Neural cell (in vitro differentiated cells): ENCODE results near the gene MYO7B. TPM values are rescaled to one million over a fixed set of nuclear protein-coding genes. Genes with fewer than 3 reads are reported as not detected.

Experiments used
- H2AFZ ChIP-seq: fragments of 200-600, 300-800 bp; sonication (generic), shearing (Covaris generic); 2 replicates; pipeline ENCODE4 v1.6.0; 2014; ENCODE audit warnings: low read depth, mild to moderate bottlenecking, antibody characterized with exemption, low read length, moderate library complexity
- H3F3A ChIP-seq: fragments of 200-600 bp; shearing (Covaris generic); 2 replicates; pipeline ENCODE4 v1.6.1; 2016; ENCODE audit warnings: mild to moderate bottlenecking, moderate library complexity, mixed read lengths, antibody characterized with exemption, low read length; ENCODE audit not compliant: insufficient read depth, poor library complexity, severe bottlenecking
- H3K27ac ChIP-seq: fragments of 200-600, 300-800 bp; sonication (generic), shearing (Covaris generic); 2 replicates; pipeline ENCODE4 v1.5.1; 2014; ENCODE audit warnings: mild to moderate bottlenecking, low read length, moderate library complexity
- H3K27me3 ChIP-seq: fragments of 300-800, 200-600 bp; sonication (generic), shearing (Covaris generic); 2 replicates; pipeline ENCODE4 v1.6.0; 2014; ENCODE audit warnings: mild to moderate bottlenecking, low read depth, low read length, moderate library complexity; ENCODE audit not compliant: insufficient read depth
- H3K36me3 ChIP-seq: fragments of 300-800, 200-600 bp; sonication (generic), shearing (Covaris generic); 2 replicates; pipeline ENCODE4 v1.5.1; 2014; ENCODE audit warnings: mild to moderate bottlenecking, antibody characterized with exemption, low read length, moderate library complexity; ENCODE audit not compliant: insufficient read depth
- H3K4me2 ChIP-seq: fragments of 300-800, 200-600 bp; sonication (generic), shearing (Covaris generic); 2 replicates; pipeline ENCODE4 v1.6.0; 2014; ENCODE audit warnings: mild to moderate bottlenecking, low read length
- H3K4me3 ChIP-seq: fragments of 300-800, 200-600 bp; sonication (generic), shearing (Covaris generic); 2 replicates; pipeline ENCODE4 v1.5.1; 2014; ENCODE audit warnings: mild to moderate bottlenecking, low read length, moderate library complexity
- H3K79me2 ChIP-seq: fragments of 200-600 bp; shearing (Covaris generic); replicated peaks from 2 replicates; pipeline ENCODE4 v1.6.0; 2014; ENCODE audit warnings: mild to moderate bottlenecking, low read length, moderate library complexity; ENCODE audit not compliant: insufficient read depth
- H3K9ac ChIP-seq: fragments of 300-800, 200-600 bp; sonication (generic), shearing (Covaris generic); 2 replicates; pipeline ENCODE4 v1.6.1; 2016; ENCODE audit warnings: mild to moderate bottlenecking, low read length, mixed read lengths
- H3K9me2 ChIP-seq: fragments of 200-600 bp; shearing (Covaris generic); 2 replicates; pipeline ENCODE4 v1.6.1; 2016; ENCODE audit warnings: mild to moderate bottlenecking, low read length, mixed read lengths; ENCODE audit not compliant: insufficient read depth
- H3K9me3 ChIP-seq: fragments of 200-600, 300-800 bp; sonication (generic), shearing (Covaris generic); 2 replicates; pipeline ENCODE4 v1.6.1; 2016; ENCODE audit warnings: mild to moderate bottlenecking, mixed run types, low read length, moderate library complexity, mixed read lengths
- H4K20me1 ChIP-seq: fragments of 200-600 bp; shearing (Covaris generic); 2 replicates; pipeline ENCODE4 v1.6.1; 2016; ENCODE audit warnings: mild to moderate bottlenecking, mixed run types; ENCODE audit not compliant: insufficient read depth
- EP300 ChIP-seq: fragments of 450-650 bp; conservative IDR thresholded peaks from 2 replicates; pipeline ENCODE4 v1.6.1; 2014; ENCODE audit warnings: antibody characterized with exemption, mild to moderate bottlenecking, moderate library complexity; ENCODE audit not compliant: poor library complexity, severe bottlenecking
- EZH2 ChIP-seq: fragments of 200-600, 300-800 bp; shearing (Covaris generic), sonication (generic); IDR thresholded peaks from 2 replicates; pipeline ENCODE4 v1.6.1; 2014; ENCODE audit warnings: antibody characterized with exemption, low read length, borderline replicate concordance, mild to moderate bottlenecking; ENCODE audit not compliant: insufficient read depth, poor library complexity, severe bottlenecking
- MXI1 ChIP-seq: fragments of 450-650 bp; conservative IDR thresholded peaks from 2 replicates; pipeline ENCODE4 v1.6.1; 2014; ENCODE audit warnings: antibody characterized with exemption, mild to moderate bottlenecking; ENCODE audit not compliant: poor library complexity, severe bottlenecking
- POLR2AphosphoS5 ChIP-seq: IDR thresholded peaks from 2 replicates; pipeline ENCODE4 v1.6.1; 2012
- RAD21 ChIP-seq: fragments of 450-650 bp; conservative IDR thresholded peaks from 2 replicates; pipeline ENCODE4 v1.6.1; 2014; ENCODE audit warnings: antibody characterized with exemption, mild to moderate bottlenecking, moderate library complexity
- SMC3 ChIP-seq: fragments of 450-650 bp; conservative IDR thresholded peaks from 2 replicates; pipeline ENCODE4 v1.6.1; 2014; ENCODE audit warnings: antibody characterized with exemption, mild to moderate bottlenecking, moderate library complexity; ENCODE audit not compliant: poor library complexity
- TAF1 ChIP-seq: IDR thresholded peaks from 2 replicates; pipeline ENCODE4 v1.6.1; 2012; ENCODE audit warnings: low read depth
- polyA plus RNA-seq: library from polyadenylated mRNA; depleted of rRNA; stranded (reverse); fragments of >200 nt; gene quantifications from 2 replicates; pipeline ENCODE4 v1.2.3, GENCODE V29; 2014
- TF ChIP-seq, protein P1 (sequence below): IDR thresholded peaks from 2 replicates; pipeline ENCODE4 v1.6.1; 2012; ENCODE audit warnings: borderline replicate concordance
- TF ChIP-seq, protein P2 (sequence below): fragments of 450-650 bp; IDR thresholded peaks from 2 replicates; pipeline ENCODE4 v1.5.1; 2014; ENCODE audit warnings: antibody characterized with exemption, mild to moderate bottlenecking, moderate library complexity; ENCODE audit not compliant: poor library complexity, severe bottlenecking

The MYO7B gene
- polyA plus RNA-seq, 1 donor from 2014 or later = 0.16 TPM

DNA sequence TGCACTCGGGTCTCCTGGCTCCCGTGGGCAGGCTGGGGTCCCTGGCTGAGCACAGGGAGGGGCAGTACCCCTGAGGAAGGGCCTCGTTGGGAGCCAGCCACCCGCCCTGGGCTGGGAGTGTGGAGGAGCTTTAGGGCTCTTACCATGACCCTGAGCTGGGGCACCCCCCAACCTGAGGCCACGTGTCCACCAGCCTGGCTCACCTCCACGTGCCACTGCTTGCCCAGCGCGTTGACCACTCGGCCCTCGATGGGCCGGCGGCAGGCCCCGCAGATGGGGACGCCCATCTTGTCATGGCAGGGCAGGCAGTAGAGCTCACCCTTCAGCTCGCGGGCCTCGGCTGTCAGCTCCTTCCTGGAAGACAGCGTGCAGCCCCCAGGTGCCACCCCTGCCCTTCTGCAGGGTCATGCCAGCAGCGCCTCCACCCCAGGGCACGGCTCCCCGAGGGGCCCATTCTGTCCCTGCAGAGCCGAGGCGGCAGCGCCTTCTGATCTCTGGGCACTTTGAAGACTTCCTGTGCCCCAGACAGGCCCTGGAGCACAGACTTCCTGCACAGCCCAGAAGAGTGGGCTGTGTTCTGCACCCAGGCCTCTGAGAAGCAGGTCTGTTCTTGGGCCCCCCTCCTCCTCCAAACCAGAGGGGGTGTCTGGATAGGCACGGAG, 106.5 kb downstream of the MYO7B start:
- H3K79me2 ChIP-seq = no peaks in the 10 kb centered on the region
- no peaks in the 10 kb centered on the region for H4K20me1 ChIP-seq
- no peak overlapping the region for H2AFZ ChIP-seq
- no peaks in the 10 kb centered on the region for H3K27me3 ChIP-seq
- no peak overlapping the region for H3K9ac ChIP-seq
- no peaks in the 10 kb centered on the region for H3K36me3 ChIP-seq
- H3K9me2 ChIP-seq = no peaks in the 10 kb centered on the region
- H3K4me3 ChIP-seq = no peak overlapping the region
- TF ChIP-seq TAF1 (no peak), EP300 (no peak), RAD21 (no peak), POLR2AphosphoS5 (no peak), MXI1 (no peak), EZH2 (no peak), SMC3 (no peak)
- TF ChIP-seq, protein P1, sequence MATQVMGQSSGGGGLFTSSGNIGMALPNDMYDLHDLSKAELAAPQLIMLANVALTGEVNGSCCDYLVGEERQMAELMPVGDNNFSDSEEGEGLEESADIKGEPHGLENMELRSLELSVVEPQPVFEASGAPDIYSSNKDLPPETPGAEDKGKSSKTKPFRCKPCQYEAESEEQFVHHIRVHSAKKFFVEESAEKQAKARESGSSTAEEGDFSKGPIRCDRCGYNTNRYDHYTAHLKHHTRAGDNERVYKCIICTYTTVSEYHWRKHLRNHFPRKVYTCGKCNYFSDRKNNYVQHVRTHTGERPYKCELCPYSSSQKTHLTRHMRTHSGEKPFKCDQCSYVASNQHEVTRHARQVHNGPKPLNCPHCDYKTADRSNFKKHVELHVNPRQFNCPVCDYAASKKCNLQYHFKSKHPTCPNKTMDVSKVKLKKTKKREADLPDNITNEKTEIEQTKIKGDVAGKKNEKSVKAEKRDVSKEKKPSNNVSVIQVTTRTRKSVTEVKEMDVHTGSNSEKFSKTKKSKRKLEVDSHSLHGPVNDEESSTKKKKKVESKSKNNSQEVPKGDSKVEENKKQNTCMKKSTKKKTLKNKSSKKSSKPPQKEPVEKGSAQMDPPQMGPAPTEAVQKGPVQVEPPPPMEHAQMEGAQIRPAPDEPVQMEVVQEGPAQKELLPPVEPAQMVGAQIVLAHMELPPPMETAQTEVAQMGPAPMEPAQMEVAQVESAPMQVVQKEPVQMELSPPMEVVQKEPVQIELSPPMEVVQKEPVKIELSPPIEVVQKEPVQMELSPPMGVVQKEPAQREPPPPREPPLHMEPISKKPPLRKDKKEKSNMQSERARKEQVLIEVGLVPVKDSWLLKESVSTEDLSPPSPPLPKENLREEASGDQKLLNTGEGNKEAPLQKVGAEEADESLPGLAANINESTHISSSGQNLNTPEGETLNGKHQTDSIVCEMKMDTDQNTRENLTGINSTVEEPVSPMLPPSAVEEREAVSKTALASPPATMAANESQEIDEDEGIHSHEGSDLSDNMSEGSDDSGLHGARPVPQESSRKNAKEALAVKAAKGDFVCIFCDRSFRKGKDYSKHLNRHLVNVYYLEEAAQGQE = no peak
- TF ChIP-seq, protein P2, sequence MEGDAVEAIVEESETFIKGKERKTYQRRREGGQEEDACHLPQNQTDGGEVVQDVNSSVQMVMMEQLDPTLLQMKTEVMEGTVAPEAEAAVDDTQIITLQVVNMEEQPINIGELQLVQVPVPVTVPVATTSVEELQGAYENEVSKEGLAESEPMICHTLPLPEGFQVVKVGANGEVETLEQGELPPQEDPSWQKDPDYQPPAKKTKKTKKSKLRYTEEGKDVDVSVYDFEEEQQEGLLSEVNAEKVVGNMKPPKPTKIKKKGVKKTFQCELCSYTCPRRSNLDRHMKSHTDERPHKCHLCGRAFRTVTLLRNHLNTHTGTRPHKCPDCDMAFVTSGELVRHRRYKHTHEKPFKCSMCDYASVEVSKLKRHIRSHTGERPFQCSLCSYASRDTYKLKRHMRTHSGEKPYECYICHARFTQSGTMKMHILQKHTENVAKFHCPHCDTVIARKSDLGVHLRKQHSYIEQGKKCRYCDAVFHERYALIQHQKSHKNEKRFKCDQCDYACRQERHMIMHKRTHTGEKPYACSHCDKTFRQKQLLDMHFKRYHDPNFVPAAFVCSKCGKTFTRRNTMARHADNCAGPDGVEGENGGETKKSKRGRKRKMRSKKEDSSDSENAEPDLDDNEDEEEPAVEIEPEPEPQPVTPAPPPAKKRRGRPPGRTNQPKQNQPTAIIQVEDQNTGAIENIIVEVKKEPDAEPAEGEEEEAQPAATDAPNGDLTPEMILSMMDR = no peak
- no peak overlapping the region for H3K4me2 ChIP-seq
- H3F3A ChIP-seq = no peaks in the 10 kb centered on the region
- H3K27ac ChIP-seq = no peak overlapping the region
- no peaks in the 10 kb centered on the region for H3K9me3 ChIP-seq

DNA sequence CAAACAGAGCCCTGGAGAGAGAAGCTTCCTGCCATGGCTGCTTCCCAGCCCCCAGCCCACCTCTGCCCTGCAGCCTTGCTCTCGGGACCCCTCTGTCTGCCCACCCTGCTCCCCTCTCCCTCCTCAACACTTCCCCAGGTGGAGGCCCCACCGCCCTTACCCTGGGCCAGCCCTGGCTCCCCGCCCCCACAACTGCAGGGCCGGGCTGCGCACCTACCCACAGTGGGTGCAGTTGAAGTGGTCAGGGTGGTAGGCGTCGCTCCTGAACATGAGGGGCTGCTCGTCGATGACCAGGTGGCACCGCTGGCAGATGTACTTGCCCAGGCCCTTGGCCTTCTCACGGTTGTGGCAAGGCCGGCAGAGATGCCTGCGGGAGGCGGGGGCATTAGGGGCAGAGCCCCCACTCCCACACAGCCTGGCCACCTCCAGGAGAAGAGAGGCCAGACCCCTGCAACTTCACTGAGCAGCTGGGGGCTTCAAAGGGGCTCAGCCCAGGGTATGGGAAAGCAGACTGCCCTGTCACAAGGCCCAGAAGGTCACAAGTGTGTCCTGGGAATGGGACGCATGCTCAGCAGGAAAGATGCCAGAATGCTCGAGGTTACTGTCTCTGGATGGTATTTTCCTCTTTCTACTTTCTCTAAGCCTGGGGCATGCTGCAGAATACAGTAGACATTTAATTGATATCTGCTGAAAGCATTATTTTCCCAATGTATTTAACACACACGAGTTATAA, 107.4 kb downstream of the MYO7B start:
- H3K4me3 ChIP-seq = no peak overlapping the region
- H3F3A ChIP-seq = no peaks in the 10 kb centered on the region
- no peak overlapping the region for H2AFZ ChIP-seq
- no peaks in the 10 kb centered on the region for H3K36me3 ChIP-seq
- no peaks in the 10 kb centered on the region for H3K9me3 ChIP-seq
- no peaks in the 10 kb centered on the region for H3K27me3 ChIP-seq
- no peak overlapping the region for H3K9ac ChIP-seq
- no peaks in the 10 kb centered on the region for H4K20me1 ChIP-seq
- no peak overlapping the region for H3K27ac ChIP-seq
- H3K4me2 ChIP-seq = no peak overlapping the region
- no peaks in the 10 kb centered on the region for H3K79me2 ChIP-seq
- TF ChIP-seq TAF1 (no peak), EP300 (no peak), POLR2AphosphoS5 (no peak), RAD21 (no peak), SMC3 (no peak), MXI1 (no peak), EZH2 (no peak)
- TF ChIP-seq, protein P1 = no peak
- TF ChIP-seq, protein P2 = no peak
- no peaks in the 10 kb centered on the region for H3K9me2 ChIP-seq
